HG03439 (cell line): ENCODE measurements around the gene LFNG.

Source experiments
- ATAC-seq: cut with Tn5 transposase; IDR thresholded peaks from one replicate; pipeline ENCODE4 v1.9.1; 2021; ENCODE audit warnings: mild to moderate bottlenecking, moderate library complexity; ENCODE audit not compliant: unreplicated experiment

LFNG gene

GRCh38 chr7:2568521-2569223 is 49.1 kb downstream of the LFNG start:
- no peak for ATAC-seq

- ATAC-seq: no peak
These were observed 49.8 kb downstream of the LFNG start for GRCh38 chr7:2569421-2569820.

GRCh38 chr7:2570021-2570420 is 50.4 kb downstream of the LFNG start:
- ATAC-seq: no peak

- no peak for ATAC-seq
These were observed 51.8 kb downstream of the LFNG start for GRCh38 chr7:2571409-2571808.

GRCh38 chr7:2572101-2572842 is 52.7 kb downstream of the LFNG start:
- ATAC-seq: no peak

- no peak for ATAC-seq
These were observed 54.2 kb downstream of the LFNG start for GRCh38 chr7:2573761-2574160.

- no peak for ATAC-seq
These were observed 55.6 kb downstream of the LFNG start for GRCh38 chr7:2575046-2575732.

- ATAC-seq: no peak
These were observed 56.3 kb downstream of the LFNG start for GRCh38 chr7:2575733-2576340.

GRCh38 chr7:2576742-2577491 is 57.3 kb downstream of the LFNG start:
- ATAC-seq: no peak
